Measurements from ENCODE around the gene CEBPE.

The CEBPE gene

DNA sequence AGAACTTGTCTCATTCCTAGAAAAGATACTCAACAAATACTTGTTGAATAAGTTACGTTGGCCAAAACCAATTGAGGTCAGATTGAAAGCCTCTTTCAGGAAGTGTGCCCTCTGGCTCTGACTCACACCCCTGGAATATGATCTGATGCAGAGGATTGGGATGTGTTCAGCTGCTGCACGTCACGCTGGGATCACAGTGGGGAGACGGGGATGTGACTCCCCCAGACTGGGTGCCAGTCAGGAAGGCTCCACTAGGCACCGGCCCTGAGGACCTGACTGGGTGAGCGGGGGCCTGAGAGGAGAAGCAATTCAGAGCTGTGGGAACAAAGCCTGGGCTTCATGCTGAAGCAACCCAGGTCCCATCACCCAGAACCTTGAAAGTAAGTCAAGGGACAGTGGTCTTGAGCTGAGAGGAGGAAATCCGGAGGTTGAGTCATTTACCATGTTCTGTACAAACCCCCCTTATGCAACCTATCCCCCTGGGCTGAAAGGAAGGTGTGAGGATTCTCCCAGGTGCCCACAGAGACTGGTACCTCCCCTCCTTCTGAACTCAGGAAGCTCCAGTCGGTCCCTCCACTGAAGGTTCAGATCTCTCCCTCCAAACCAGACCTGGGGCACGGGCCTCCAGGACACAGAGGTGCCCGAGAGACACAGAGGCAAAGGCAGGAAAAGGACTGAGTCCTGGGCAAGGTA, 3.9 kb downstream of the CEBPE start (continued):
- TF ChIP-seq, protein P1, sequence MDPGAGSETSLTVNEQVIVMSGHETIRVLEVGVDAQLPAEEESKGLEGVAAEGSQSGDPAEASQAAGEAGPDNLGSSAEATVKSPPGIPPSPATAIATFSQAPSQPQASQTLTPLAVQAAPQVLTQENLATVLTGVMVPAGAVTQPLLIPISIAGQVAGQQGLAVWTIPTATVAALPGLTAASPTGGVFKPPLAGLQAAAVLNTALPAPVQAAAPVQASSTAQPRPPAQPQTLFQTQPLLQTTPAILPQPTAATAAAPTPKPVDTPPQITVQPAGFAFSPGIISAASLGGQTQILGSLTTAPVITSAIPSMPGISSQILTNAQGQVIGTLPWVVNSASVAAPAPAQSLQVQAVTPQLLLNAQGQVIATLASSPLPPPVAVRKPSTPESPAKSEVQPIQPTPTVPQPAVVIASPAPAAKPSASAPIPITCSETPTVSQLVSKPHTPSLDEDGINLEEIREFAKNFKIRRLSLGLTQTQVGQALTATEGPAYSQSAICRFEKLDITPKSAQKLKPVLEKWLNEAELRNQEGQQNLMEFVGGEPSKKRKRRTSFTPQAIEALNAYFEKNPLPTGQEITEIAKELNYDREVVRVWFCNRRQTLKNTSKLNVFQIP (CRISPR knock-in tag; IDR thresholded peaks at IDR 0.05; ENCODE audit: borderline replicate concordance, low read depth) = no peak
- no peak for TF ChIP-seq ZFP3 (CRISPR knock-in tag; IDR thresholded peaks at IDR 0.05)

DNA sequence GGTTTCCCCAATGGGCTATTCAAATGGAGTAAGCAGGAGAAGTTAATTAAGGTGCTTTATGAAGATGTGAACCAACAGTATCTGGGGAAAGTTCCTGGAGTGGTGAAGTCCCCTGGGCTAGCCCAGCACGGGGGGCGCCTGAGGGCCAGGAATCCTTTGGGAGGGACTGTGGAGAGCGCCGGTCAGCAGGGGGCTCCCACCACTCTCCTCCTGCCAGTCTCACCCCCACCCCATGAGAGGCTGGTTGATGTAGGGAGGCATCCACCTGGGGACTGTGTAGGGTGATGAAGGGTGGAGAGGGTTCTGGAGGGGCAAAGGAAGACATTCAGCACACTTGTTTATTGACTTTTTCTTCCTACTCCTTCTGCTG, 4.4 kb downstream of the CEBPE start:
- ATAC-seq = no peak
- TF ChIP-seq CSDC2 (CRISPR knock-in tag; IDR thresholded peaks at IDR 0.05) = no peak
- TF ChIP-seq RARB (CRISPR knock-in tag; IDR thresholded peaks at IDR 0.05) = no peak
- TF ChIP-seq ZFP30 (CRISPR knock-in tag; IDR thresholded peaks at IDR 0.05) = no peak
- TF ChIP-seq PPARA (CRISPR knock-in tag; IDR thresholded peaks at IDR 0.05; ENCODE audit: borderline replicate concordance) = no peak
- TF ChIP-seq ZNF8 (CRISPR knock-in tag; IDR thresholded peaks at IDR 0.05) = no peak
- no peak for TF ChIP-seq TCF4 (CRISPR knock-in tag; IDR thresholded peaks at IDR 0.05; ENCODE audit: borderline replicate concordance)
- TF ChIP-seq ESRRG (CRISPR knock-in tag; IDR thresholded peaks at IDR 0.05) = no peak
- TF ChIP-seq OSR1 (CRISPR knock-in tag; IDR thresholded peaks at IDR 0.05) = no peak
- no peak for TF ChIP-seq ZC3H10 (CRISPR knock-in tag; IDR thresholded peaks at IDR 0.05)
- TF ChIP-seq GLIS3 (CRISPR knock-in tag; IDR thresholded peaks at IDR 0.05) = no peak
- TF ChIP-seq SNAI2 (CRISPR knock-in tag; IDR thresholded peaks at IDR 0.05) = no peak
- TF ChIP-seq TOX (CRISPR knock-in tag; IDR thresholded peaks at IDR 0.05; ENCODE audit: borderline replicate concordance) = no peak
- TF ChIP-seq, protein P2, sequence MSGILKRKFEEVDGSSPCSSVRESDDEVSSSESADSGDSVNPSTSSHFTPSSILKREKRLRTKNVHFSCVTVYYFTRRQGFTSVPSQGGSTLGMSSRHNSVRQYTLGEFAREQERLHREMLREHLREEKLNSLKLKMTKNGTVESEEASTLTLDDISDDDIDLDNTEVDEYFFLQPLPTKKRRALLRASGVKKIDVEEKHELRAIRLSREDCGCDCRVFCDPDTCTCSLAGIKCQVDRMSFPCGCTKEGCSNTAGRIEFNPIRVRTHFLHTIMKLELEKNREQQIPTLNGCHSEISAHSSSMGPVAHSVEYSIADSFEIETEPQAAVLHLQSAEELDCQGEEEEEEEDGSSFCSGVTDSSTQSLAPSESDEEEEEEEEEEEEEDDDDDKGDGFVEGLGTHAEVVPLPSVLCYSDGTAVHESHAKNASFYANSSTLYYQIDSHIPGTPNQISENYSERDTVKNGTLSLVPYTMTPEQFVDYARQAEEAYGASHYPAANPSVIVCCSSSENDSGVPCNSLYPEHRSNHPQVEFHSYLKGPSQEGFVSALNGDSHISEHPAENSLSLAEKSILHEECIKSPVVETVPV (CRISPR knock-in tag; IDR thresholded peaks at IDR 0.05) = no peak
- TF ChIP-seq ZNF565 (CRISPR knock-in tag; conservative IDR thresholded peaks at IDR 0.05; ENCODE audit: low read depth) = no peak
- TF ChIP-seq BACH2 (CRISPR knock-in tag; IDR thresholded peaks at IDR 0.05; ENCODE audit: borderline replicate concordance) = no peak
- TF ChIP-seq, protein P1 (CRISPR knock-in tag; IDR thresholded peaks at IDR 0.05; ENCODE audit: borderline replicate concordance, low read depth) = no peak

DNA sequence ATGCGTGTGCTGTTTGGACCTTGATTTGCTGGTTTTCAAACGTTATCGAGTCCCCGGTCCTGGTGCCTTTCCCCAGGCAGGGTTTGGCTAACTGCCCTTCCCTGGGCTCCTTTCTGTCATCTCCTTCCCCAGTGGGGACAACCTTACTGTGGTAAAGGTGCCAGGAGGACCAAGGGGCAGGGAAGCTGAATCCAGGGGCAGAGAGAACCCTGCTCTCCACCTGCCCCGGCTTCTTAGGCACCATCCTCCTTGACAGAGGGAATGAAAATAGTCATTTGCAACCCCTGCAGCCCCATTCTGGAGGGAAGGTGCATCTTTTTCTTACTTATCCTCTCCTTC, 5.0 kb downstream of the CEBPE start:
- no peak for ATAC-seq
- TF ChIP-seq PPARA (CRISPR knock-in tag; IDR thresholded peaks at IDR 0.05; ENCODE audit: borderline replicate concordance) (no peak), SNAI2 (CRISPR knock-in tag; IDR thresholded peaks at IDR 0.05) (no peak), ZNF70 (CRISPR knock-in tag; IDR thresholded peaks at IDR 0.05) (no peak), TOX (CRISPR knock-in tag; IDR thresholded peaks at IDR 0.05; ENCODE audit: borderline replicate concordance) (no peak), ZFP30 (CRISPR knock-in tag; IDR thresholded peaks at IDR 0.05) (no peak), ESRRG (CRISPR knock-in tag; IDR thresholded peaks at IDR 0.05) (no peak), CSDC2 (CRISPR knock-in tag; IDR thresholded peaks at IDR 0.05) (no peak), ZC3H10 (CRISPR knock-in tag; IDR thresholded peaks at IDR 0.05) (no peak), ARNTL (CRISPR knock-in tag; IDR thresholded peaks at IDR 0.05; ENCODE audit: borderline replicate concordance, low read depth) (no peak)
- TF ChIP-seq, protein P1 (CRISPR knock-in tag; IDR thresholded peaks at IDR 0.05; ENCODE audit: borderline replicate concordance, low read depth) = no peak
- TF ChIP-seq, protein P3, sequence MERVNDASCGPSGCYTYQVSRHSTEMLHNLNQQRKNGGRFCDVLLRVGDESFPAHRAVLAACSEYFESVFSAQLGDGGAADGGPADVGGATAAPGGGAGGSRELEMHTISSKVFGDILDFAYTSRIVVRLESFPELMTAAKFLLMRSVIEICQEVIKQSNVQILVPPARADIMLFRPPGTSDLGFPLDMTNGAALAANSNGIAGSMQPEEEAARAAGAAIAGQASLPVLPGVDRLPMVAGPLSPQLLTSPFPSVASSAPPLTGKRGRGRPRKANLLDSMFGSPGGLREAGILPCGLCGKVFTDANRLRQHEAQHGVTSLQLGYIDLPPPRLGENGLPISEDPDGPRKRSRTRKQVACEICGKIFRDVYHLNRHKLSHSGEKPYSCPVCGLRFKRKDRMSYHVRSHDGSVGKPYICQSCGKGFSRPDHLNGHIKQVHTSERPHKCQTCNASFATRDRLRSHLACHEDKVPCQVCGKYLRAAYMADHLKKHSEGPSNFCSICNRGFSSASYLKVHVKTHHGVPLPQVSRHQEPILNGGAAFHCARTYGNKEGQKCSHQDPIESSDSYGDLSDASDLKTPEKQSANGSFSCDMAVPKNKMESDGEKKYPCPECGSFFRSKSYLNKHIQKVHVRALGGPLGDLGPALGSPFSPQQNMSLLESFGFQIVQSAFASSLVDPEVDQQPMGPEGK (CRISPR knock-in tag; IDR thresholded peaks at IDR 0.05; ENCODE audit: borderline replicate concordance) = no peak
- TF ChIP-seq, protein P4, sequence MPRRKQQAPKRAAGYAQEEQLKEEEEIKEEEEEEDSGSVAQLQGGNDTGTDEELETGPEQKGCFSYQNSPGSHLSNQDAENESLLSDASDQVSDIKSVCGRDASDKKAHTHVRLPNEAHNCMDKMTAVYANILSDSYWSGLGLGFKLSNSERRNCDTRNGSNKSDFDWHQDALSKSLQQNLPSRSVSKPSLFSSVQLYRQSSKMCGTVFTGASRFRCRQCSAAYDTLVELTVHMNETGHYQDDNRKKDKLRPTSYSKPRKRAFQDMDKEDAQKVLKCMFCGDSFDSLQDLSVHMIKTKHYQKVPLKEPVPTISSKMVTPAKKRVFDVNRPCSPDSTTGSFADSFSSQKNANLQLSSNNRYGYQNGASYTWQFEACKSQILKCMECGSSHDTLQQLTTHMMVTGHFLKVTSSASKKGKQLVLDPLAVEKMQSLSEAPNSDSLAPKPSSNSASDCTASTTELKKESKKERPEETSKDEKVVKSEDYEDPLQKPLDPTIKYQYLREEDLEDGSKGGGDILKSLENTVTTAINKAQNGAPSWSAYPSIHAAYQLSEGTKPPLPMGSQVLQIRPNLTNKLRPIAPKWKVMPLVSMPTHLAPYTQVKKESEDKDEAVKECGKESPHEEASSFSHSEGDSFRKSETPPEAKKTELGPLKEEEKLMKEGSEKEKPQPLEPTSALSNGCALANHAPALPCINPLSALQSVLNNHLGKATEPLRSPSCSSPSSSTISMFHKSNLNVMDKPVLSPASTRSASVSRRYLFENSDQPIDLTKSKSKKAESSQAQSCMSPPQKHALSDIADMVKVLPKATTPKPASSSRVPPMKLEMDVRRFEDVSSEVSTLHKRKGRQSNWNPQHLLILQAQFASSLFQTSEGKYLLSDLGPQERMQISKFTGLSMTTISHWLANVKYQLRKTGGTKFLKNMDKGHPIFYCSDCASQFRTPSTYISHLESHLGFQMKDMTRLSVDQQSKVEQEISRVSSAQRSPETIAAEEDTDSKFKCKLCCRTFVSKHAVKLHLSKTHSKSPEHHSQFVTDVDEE (CRISPR knock-in tag; IDR thresholded peaks at IDR 0.05) = no peak
